Activated CD8-positive, alpha-beta memory T cell treated with anti-CD3 and anti-CD28 coated beads for 1 hour (primary cell): Measurements from ENCODE around the gene RCSD1.

ENCODE experiments used
- DNase-seq, 2 donors: peaks; one replicate each; pipeline ENCODE4 v3.0.0-alpha.2; 2020; ENCODE audit warnings: low read depth in 1 of 2; ENCODE audit errors: extremely low read depth in 1 of 2

Gene RCSD1

DNA sequence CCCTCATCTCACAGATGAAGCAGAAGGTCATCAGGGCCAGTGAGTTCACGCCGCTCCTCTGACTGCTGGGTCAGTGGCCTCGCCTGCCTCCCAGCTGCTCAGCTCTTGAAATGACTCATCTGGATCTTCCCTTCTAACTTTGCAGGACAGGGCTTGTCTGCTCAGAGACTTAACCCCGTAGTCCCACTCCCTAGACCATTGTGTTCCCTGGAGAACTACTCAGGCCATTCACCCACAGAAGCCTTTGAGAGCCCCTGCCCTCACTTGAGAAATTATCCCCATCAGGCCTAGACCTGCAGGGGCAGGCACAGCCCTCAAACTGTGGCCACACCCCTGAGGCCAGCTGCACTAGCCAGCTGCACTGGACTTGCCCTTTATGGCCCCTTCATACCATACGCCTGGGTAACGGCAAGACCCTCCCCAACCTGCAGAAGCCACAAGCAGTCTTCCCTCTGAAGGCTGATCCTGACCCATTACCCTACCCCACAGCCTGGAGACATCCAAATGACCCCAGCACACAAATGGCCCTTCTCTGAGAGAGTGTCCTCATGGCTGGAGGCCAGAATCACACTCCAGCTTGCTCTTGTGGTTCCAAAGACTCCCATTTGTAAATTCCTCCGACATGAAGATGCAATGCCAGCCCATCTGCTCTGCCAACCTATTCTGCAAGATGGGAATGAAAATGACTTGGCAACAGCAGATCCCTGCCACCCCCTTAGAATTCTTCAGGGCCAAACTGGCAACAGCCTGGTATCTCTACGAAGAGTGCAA lies 33.2 kb downstream of the RCSD1 start:
- no peak for DNase-seq

- no peak for DNase-seq
Measured at GRCh38 chr1:167665469-167665868, 35.4 kb downstream of the RCSD1 start.

DNA sequence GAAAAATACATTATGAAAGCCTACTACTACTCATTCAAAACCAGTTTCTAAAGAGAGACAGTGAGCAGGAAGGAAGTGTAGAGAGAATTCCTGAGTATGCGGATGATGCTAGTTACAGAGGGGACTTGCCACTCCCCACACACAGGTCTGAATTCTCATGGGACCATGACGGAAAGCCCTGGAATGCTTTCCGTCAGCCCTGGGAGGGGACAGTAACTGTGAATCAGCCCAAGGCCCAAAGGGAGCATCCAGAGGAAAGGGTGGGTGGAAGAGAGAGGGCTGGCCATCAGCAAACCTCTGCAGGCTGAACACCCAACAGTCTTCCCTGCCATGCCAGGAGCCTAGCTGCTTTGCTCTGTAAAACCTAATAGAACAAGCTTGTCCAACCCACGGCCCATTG lies 36.4 kb downstream of the RCSD1 start:
- no peak for DNase-seq

GRCh38 chr1:167667536-167667935 lies 37.5 kb downstream of the RCSD1 start:
- no peak for DNase-seq

DNA sequence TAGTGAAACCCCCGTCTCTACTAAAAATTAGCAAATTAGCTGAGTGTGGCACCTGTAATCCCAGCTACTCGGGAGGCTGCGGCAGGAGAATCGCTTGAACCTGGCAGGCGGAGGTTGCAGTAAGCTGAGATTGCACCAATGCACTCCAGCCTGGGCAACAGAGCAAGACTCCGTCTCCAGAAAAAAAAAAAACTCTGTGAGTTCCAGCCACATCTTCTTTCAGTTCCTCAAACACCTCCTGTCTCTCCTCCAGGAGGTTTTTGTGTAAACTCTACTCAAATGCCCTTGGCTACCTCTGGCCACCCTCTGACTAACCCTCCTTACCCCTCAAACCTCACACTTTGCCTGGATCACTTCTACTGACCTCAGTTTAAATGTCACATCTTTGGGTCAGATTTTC lies 38.1 kb downstream of the RCSD1 start:
- DNase-seq: no peak

DNA sequence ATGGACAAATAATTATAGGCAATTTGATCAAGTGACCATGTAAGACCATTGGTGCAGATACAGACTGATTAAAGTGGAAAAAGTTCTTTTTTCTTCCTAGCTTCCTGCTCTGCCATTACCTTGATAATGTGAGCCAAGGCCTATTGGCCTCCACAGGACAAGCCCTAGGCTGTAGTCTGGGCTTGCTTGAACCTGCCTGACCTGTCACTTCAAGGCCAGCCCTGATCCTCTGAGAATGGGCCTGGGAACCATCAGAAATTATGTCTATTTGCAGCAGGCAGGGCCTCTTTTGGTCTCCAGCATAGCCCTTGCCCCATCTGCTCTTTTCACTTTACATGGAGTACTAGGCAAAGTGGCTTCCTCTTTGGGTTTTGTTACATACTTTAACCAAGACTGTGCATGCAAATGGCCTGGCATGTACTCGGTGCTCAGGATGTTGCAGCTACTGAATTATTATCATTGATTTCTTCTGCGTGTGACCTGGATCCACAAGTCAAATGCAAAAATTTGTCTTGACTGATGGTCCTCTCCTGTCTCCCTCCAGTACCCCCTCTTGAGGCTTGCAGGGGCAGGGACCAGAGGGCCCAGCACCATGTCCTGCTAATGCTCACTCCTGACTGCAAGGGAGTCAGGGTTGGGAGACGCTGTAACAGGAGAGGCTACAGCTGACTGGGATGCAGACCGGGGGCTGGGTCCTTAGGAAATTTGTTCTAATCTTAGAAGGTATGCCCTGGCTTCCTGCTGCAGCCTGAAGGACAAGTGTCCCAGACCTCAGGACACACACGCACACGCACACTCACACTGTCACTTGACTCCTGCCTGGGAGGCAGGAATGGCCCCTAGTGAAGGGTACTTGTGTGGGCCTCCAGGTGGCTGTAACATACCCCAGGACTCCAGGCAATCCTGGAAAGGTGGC lies 39.4 kb downstream of the RCSD1 start:
- no peak for DNase-seq

GRCh38 chr1:167670563-167670962 lies 40.5 kb downstream of the RCSD1 start:
- DNase-seq: no peak

DNA sequence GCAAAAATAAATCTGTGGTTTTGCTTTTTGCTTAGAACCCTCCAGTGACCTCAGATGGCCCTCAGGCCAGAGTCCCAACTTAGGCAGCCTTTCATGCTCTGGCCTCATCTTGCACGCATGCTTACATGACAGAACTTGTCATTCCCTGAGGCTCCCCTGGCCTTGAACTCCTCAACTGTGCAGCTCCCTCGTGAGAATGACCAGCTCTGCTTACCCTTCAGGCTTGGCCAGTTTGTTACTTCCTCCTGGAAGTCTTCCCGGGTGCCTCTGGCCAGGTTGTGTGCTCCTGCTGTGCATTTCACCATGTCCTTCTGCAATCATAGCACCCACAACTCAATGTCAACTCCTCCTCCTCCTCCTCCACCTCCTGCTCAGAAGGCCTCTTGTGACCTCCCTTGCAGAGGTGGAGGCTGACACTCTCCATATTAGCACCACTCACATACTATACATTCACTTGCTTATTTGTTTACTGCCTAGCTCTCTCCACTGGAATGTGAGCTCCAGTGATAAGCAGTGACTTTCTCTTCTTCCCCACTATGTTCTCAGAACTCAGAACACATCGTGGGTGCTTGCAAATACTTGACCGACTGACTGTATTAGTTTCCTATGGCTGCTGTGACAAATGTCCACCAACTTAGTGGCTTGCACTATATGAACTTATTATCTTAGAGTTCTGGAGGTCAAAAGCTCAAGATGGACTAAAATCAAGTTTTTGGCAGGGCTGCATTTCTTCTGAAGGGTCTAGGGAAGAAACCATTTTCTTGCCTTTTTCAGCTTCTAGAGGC lies 41.9 kb downstream of the RCSD1 start:
- no peak for DNase-seq

DNA sequence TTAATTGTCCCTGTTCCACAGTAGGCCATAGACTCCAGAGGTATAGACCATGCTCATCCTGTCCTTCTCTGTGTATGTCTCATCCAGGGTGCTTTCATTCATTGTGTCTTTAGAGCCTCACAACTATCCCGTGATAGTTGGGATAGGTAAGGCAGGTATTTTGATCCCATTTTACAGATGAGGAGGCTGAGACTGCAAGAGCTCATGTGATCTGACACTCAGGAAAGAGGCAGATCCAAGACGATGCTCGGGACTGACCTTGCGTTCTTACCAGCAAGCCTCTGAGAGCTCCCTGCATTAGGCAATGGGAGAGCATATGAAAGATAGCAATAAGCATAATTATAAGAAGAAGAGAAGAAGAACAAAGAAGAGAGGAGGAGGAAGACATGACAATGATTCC lies 42.8 kb downstream of the RCSD1 start:
- no peak for DNase-seq

GRCh38 chr1:167673265-167673664 lies 43.2 kb downstream of the RCSD1 start:
- no peak for DNase-seq

DNA sequence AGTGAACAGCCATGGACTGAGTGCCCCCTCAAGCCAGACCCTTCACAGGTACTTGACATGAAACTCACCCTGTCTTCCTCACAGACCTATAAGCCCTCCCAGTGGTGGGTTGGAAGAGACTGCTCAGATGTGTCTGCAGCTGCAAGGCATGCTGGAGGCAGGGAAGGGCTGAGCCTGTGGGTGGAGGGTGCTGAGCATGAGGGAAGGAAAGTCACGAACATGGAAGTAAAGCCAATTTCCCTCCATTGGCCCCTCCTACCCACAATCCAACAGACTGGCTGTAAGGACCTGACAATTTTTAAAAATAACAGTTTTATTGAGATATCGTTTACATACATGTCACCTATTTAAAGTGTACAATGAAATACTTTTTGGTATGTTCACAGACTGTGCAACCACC lies 44.1 kb downstream of the RCSD1 start:
- no peak for DNase-seq

DNA sequence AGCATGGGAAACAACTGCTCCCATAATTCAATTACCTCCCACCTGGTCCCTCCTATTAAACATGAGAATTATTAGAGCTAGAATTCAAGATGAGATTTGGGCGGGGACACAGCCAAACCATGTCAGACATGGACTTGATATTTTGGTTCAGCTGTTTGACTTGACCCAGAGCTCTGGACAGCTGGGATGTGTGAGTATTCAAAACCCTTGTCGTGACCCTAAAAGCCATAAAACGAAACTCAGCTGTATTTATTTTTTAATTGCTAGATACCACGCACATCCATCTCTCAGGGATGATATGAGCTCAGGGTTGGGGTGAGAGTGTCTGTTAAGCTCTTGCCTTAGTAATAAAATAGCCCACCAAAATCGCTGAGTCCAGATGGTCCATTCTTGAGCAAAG lies 45.4 kb downstream of the RCSD1 start:
- DNase-seq: no peak

DNA sequence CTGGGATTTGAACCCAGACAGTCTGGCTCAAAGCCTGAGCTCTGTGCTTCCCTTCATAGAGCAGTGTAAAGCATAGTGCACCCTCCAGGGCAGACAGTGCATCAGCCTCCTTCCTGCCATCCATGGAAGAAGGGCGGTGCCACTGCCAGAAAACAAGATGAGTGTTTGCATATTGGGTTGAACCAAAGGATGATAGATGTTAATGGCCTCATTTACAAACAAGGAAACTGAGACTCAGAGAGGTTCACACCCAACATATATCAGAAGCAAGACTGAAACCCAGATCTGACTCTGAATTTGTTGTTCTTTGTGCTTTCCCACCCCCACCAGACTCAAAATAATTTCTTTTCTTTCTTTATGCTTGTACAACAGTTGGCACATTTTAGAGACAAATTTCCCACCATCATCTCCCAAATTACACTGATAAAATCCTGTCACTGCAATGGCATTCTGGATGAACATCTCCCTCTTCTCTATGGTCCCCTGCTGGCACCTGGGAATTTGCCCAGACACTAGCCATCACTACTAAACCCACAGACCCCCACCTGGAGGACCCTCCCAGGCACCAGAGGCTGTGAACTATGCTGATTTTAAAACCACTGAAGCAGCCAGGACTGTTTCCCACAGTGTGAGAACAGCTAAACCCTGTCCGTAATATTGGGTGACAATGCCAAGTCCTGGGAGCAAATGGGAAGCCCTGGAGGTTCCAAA lies 46.3 kb downstream of the RCSD1 start:
- no peak for DNase-seq

DNA sequence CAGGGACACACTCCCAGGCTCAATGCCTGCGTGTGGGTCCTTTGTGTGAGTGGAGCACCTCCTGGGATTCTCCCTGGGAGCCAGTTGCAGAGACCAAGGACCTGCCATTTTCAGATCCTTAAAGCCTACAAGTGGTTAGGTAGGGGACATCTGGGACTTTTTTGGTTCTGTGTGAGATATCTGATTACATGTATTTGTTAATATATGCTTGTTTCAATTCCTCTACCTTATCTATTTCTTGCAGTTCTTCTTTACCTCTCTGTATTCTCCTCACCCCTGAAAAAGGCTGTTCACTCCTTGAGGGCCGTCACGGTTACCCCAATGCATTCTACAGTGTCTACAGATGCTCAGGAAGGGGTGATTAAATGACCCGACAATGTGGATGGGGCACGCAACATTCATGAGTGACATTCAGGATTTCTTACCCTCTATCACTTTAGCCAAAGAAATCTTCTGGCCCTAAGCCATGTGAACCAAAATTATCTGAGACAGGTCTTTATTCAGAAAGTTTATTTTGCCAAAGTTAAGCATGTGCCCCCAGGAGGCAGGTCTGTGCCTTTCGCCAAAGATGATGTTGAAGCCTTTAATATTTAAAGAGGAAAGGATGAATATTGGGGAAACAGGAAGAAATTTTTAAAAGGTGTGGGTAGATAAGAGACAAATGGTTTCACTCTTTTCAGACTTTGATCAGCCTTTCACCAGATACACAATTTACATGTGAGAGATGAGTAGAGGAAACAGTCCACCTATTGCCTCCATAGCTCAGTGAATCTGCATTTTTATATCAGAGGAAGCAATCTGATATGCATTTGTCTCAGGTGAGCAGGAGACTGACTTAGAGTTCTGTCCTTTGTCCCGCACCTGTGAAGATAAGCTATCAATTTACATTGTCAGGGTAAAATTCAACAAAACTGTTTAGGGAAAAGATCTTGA lies 47.1 kb downstream of the RCSD1 start:
- no peak for DNase-seq

- DNase-seq: no peak
Measured at GRCh38 chr1:167678422-167678821, 48.4 kb downstream of the RCSD1 start.

- no peak for DNase-seq
Measured at GRCh38 chr1:167678838-167679237, 48.8 kb downstream of the RCSD1 start.

DNA sequence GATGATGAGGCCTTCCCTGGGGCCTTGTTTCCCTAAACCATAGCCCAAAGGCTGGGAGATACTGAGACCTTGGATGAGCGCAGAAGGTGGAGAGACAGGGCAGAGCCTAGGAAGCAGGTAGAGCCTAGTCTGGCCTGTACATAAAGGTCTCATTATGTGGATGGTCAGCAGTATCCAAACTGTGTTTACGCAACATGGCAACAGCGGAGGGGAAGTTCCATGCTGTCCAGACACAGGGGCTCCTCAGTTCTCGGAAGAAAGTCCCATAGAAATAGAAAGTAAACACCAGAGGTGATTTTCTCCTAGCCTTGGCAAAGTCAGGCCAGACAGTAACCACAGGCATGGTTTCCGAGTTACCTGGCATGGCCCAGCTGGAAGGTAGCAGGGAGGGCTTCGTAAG lies 49.7 kb downstream of the RCSD1 start:
- no peak for DNase-seq

DNA sequence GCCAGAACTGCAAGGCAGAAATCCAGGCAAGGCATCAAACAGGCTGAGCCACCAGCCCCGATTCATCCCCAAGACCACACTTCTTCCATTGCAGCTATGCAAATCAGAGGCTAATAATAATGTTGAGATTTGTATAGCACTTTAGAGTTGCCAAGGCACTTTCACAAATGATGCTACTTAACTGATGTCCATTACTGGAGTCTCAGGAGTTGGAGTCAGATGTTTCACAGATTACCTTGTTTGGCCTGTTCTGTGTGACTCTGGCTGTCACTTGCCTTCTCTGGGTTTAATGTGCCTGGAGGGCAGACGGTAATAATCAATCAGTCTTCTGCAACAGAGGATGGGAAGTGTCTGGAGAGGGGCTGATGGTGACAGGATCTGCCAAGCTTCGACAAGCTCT lies 51.0 kb downstream of the RCSD1 start:
- DNase-seq: no peak

GRCh38 chr1:167681451-167682098 lies 51.5 kb downstream of the RCSD1 start:
- DNase-seq: no peak
